ENCODE measurements around the gene ESYT3. TPM values are rescaled to one million over a fixed set of nuclear protein-coding genes. Genes with fewer than 3 reads are reported as not detected.
"Not testable (repeated sequence)": the region's sequence is repeated elsewhere in the genome, so short reads cannot be mapped to it uniquely, and the experiment has no call there.

ESYT3 gene
- total RNA-seq, 4 donors from 2014 or later: 1.4 to 30.8 (median 4.9) TPM

- TF ChIP-seq CTCF (IDR thresholded peaks at IDR 0.05) (no peak), POLR2A (IDR thresholded peaks at IDR 0.05) (no peak)
- H3K27ac ChIP-seq: no peak overlapping the region
- no peak overlapping the region for H3K4me3 ChIP-seq
- DNase-seq: no peak
- intact Hi-C loops (cut with DNase I; ENCODE audit: low total_unique reads): no loop called here
- no peaks in the 10 kb centered on the region for H3K36me3 ChIP-seq
- H3K4me1 ChIP-seq: no peaks in the 10 kb centered on the region
- no peaks in the 10 kb centered on the region for H3K27me3 ChIP-seq
- no peaks in the 10 kb centered on the region for H3K9me3 ChIP-seq
Measured at GRCh38 chr3:138493804-138494606, 59.6 kb downstream of the ESYT3 start.

- H3K27ac ChIP-seq: no peak overlapping the region
- intact Hi-C loops (cut with DNase I; ENCODE audit: low total_unique reads): no loop called here
Measured at GRCh38 chr3:138494607-138494929, 60.2 kb downstream of the ESYT3 start.

GRCh38 chr3:138495638-138496037 is 61.2 kb downstream of the ESYT3 start:
- H3K27me3 ChIP-seq; H3K9me3 ChIP-seq; H3K36me3 ChIP-seq; H3K27ac ChIP-seq; H3K4me3 ChIP-seq; H3K4me1 ChIP-seq; DNase-seq; intact Hi-C loops (cut with DNase I; ENCODE audit: low total_unique reads): not testable (repeated sequence)

More at GRCh38 chr3:138494607-138494929, 60.2 kb downstream of the ESYT3 start:
- TF ChIP-seq POLR2A (IDR thresholded peaks at IDR 0.05) (no peak), CTCF (IDR thresholded peaks at IDR 0.05) (no peak)
- H3K27me3 ChIP-seq: no peaks in the 10 kb centered on the region
- no peaks in the 10 kb centered on the region for H3K9me3 ChIP-seq
- H3K4me1 ChIP-seq: no peaks in the 10 kb centered on the region
- DNase-seq: no peak
- H3K36me3 ChIP-seq: no peaks in the 10 kb centered on the region
- no peak overlapping the region for H3K4me3 ChIP-seq

GRCh38 chr3:138496436-138496835 is 62.0 kb downstream of the ESYT3 start:
- intact Hi-C loops (cut with DNase I; ENCODE audit: low total_unique reads): no loop called here
- TF ChIP-seq POLR2A (IDR thresholded peaks at IDR 0.05) (no peak), CTCF (IDR thresholded peaks at IDR 0.05) (no peak)
- Histone ChIP-seq H3K9me3 (no peaks in the 10 kb centered on the region), H3K27me3 (no peaks in the 10 kb centered on the region), H3K4me1 (no peaks in the 10 kb centered on the region), H3K36me3 (no peaks in the 10 kb centered on the region), H3K4me3 (no peak overlapping the region), H3K27ac (no peak overlapping the region)
- no peak for DNase-seq

GRCh38 chr3:138497021-138497420 is 62.6 kb downstream of the ESYT3 start:
- DNase-seq: no peak
- Histone ChIP-seq H3K4me1 (no peaks in the 10 kb centered on the region), H3K9me3 (no peaks in the 10 kb centered on the region), H3K36me3 (no peaks in the 10 kb centered on the region), H3K27me3 (no peaks in the 10 kb centered on the region), H3K4me3 (no peak overlapping the region), H3K27ac (no peak overlapping the region)
- intact Hi-C loops (cut with DNase I; ENCODE audit: low total_unique reads): no loop called here
- no peak for TF ChIP-seq POLR2A (IDR thresholded peaks at IDR 0.05)
- no peak for TF ChIP-seq CTCF (IDR thresholded peaks at IDR 0.05)

Measured in uterus (tissue), 4 donors.